Tibial artery (tissue), 4 donors: ENCODE results near the gene TMEM114.

Experiments used
- DNase-seq, 2 donors: peaks; one replicate each; pipeline ENCODE4 v3.0.0-alpha.2; 2019
- H3K27ac ChIP-seq, 2 donors: fragments of 200-600 bp; sonication (generic) in 1 of 2; 1 replicate in 1 of 2; 2 replicates in 1 of 2; pipeline ENCODE4 v1.5.1; 2018 to 2019; ENCODE audit warnings: mild to moderate bottlenecking in 1 of 2
- H3K27me3 ChIP-seq, 2 donors: fragments of 200-600 bp; sonication (generic) in 1 of 2; one replicate each; pipeline versions ENCODE4 v1.5.1 to v1.6.0; 2016 to 2019
- H3K36me3 ChIP-seq, 3 donors: fragments of 200-600 bp; sonication (generic) in 2 of 3; one replicate each; pipeline ENCODE4 v1.5.1; 2016 to 2019; ENCODE audit warnings: mild to moderate bottlenecking in 2 of 3
- H3K4me1 ChIP-seq, 4 donors: fragments of 200-600 bp; sonication (generic) in 2 of 4; 1 replicate in 3 of 4; 2 replicates in 1 of 4; pipeline ENCODE4 v1.5.1; 2016 to 2019
- H3K4me3 ChIP-seq, 2 donors: fragments of 200-600 bp; sonication (generic) in 1 of 2; 1 replicate in 1 of 2; 2 replicates in 1 of 2; pipeline ENCODE4 v1.5.1; 2018 to 2019; ENCODE audit warnings: mild to moderate bottlenecking in 2 of 2
- H3K9me3 ChIP-seq, 3 donors: fragments of 200-600 bp; sonication (generic) in 1 of 3; one replicate each; pipeline ENCODE4 v1.5.1; 2016 to 2019
- CTCF ChIP-seq, 2 experiments: fragments of 200-600 bp in 1 of 2; fragments of 450-650 bp in 1 of 2; IDR thresholded peaks; one replicate each; pipeline ENCODE4 v1.5.1; 2017 to 2019; ENCODE audit warnings: antibody characterized with exemption in 2 of 2, mild to moderate bottlenecking in 1 of 2, moderate library complexity in 1 of 2
- intact Hi-C: fragments of 100-400 bp; cut with DNase I; formaldehyde crosslinking; loops from one replicate; pipeline ENCODE4 v1.15.0; 2023; ENCODE audit warnings: low total_unique reads

The TMEM114 gene

GRCh38 chr16:8587065-8587464 is 3.2 kb downstream of the TMEM114 start:
- no peak for TF ChIP-seq CTCF (IDR thresholded peaks at IDR 0.05)
- peaks cover 0 to 20% (median 14%) of the 10 kb centered on the region in 4 donors for H3K4me1 ChIP-seq
- no peaks in the 10 kb centered on the region for H3K36me3 ChIP-seq
- no peak for DNase-seq
- peaks cover 0 to 42% of the 10 kb centered on the region in 2 donors for H3K27me3 ChIP-seq
- H3K27ac ChIP-seq: no peak overlapping the region
- no peaks in the 10 kb centered on the region for H3K9me3 ChIP-seq
- no peak overlapping the region for H3K4me3 ChIP-seq
- intact Hi-C loops: no loop called here

- H3K36me3 ChIP-seq: no peaks in the 10 kb centered on the region
- TF ChIP-seq CTCF (IDR thresholded peaks at IDR 0.05): no peak
- intact Hi-C loops: no loop called here
- no peaks in the 10 kb centered on the region for H3K9me3 ChIP-seq
- H3K4me1 ChIP-seq: peaks cover 0 to 22% (median 14%) of the 10 kb centered on the region in 4 donors
- peaks cover 0 to 35% of the 10 kb centered on the region in 2 donors for H3K27me3 ChIP-seq
- H3K27ac ChIP-seq: no peak overlapping the region
- no peak for DNase-seq
- H3K4me3 ChIP-seq: no peak overlapping the region
Measured at GRCh38 chr16:8585857-8586256, 4.5 kb downstream of the TMEM114 start.

- Histone ChIP-seq H3K4me3 (no peak overlapping the region), H3K27ac (no peak overlapping the region), H3K9me3 (no peaks in the 10 kb centered on the region), H3K36me3 (no peaks in the 10 kb centered on the region), H3K27me3 (peaks cover 0 to 27% of the 10 kb centered on the region in 2 donors), H3K4me1 (peaks cover 0 to 19% (median 12%) of the 10 kb centered on the region in 4 donors)
- intact Hi-C loops: no loop called here
- no peak for TF ChIP-seq CTCF (IDR thresholded peaks at IDR 0.05)
- no peak for DNase-seq
Measured at GRCh38 chr16:8585041-8585440, 5.3 kb downstream of the TMEM114 start.

GRCh38 chr16:8583732-8584131 is 6.6 kb downstream of the TMEM114 start:
- H3K36me3 ChIP-seq: no peaks in the 10 kb centered on the region
- no peak for TF ChIP-seq CTCF (IDR thresholded peaks at IDR 0.05)
- intact Hi-C loops: no loop called here
- no peaks in the 10 kb centered on the region for H3K9me3 ChIP-seq
- H3K27me3 ChIP-seq: peaks cover 0 to 13% of the 10 kb centered on the region in 2 donors
- no peak overlapping the region for H3K27ac ChIP-seq
- no peak overlapping the region for H3K4me3 ChIP-seq
- DNase-seq: no peak
- H3K4me1 ChIP-seq: peaks cover 0 to 8% (median under 1%) of the 10 kb centered on the region in 4 donors

- intact Hi-C loops: no loop called here
- Histone ChIP-seq H3K4me3 (no peak overlapping the region), H3K4me1 (peaks cover 0 to 8% (median 0%) of the 10 kb centered on the region in 4 donors)
Measured at GRCh38 chr16:8583199-8583598, 7.1 kb downstream of the TMEM114 start.

More at GRCh38 chr16:8583199-8583598, 7.1 kb downstream of the TMEM114 start:
- Histone ChIP-seq H3K27ac (no peak overlapping the region), H3K27me3 (peaks cover 0 to 8% of the 10 kb centered on the region in 2 donors), H3K36me3 (no peaks in the 10 kb centered on the region), H3K9me3 (no peaks in the 10 kb centered on the region)
- no peak for DNase-seq
- no peak for TF ChIP-seq CTCF (IDR thresholded peaks at IDR 0.05)
